AG09319 (cell line): ENCODE measurements around the gene SBF2.

Experiments used
- DNase-seq: peaks from one replicate; pipeline ENCODE4 v3.0.0-alpha.2; 2010; ENCODE audit warnings: low read depth; ENCODE audit errors: extremely low read depth
- CTCF ChIP-seq: IDR thresholded peaks from 2 replicates; pipeline ENCODE4 v1.5.1; 2011; ENCODE audit warnings: low read depth, mild to moderate bottlenecking, inconsistent platforms, low read length, moderate library complexity

Gene SBF2

GRCh38 chr11:10303558-10304363 is 9.7 kb upstream of the SBF2 start:
- DNase-seq: no peak
- no peak for TF ChIP-seq CTCF

- no peak for DNase-seq
- TF ChIP-seq CTCF: no peak
Measured at GRCh38 chr11:10302744-10303557, 8.9 kb upstream of the SBF2 start.

GRCh38 chr11:10302359-10302743 is 8.3 kb upstream of the SBF2 start:
- no peak for DNase-seq
- no peak for TF ChIP-seq CTCF

- no peak for TF ChIP-seq CTCF
Measured at GRCh38 chr11:10301656-10302358, 7.8 kb upstream of the SBF2 start.

GRCh38 chr11:10298342-10298741 is 4.3 kb upstream of the SBF2 start:
- DNase-seq: no peak
- TF ChIP-seq CTCF: no peak

More at GRCh38 chr11:10301656-10302358, 7.8 kb upstream of the SBF2 start:
- DNase-seq: no peak

GRCh38 chr11:10295064-10295901 is 1.3 kb upstream of the SBF2 start:
- TF ChIP-seq CTCF: no peak
- DNase-seq: no peak
